Measurements from ENCODE around the gene STK17B. TPM values are rescaled to one million over a fixed set of nuclear protein-coding genes. Genes with fewer than 3 reads are reported as not detected.
A peak's percentile ranks its signal among the peaks of the same experiment; 100 is the strongest.

STK17B gene
- total and polyA plus RNA-seq, 9 of the 15 experiments (the other 6 are each of a cell fraction or from before 2014, with no cell fraction given), result 2.3 to 17.7 (median 8.5) TPM

DNA sequence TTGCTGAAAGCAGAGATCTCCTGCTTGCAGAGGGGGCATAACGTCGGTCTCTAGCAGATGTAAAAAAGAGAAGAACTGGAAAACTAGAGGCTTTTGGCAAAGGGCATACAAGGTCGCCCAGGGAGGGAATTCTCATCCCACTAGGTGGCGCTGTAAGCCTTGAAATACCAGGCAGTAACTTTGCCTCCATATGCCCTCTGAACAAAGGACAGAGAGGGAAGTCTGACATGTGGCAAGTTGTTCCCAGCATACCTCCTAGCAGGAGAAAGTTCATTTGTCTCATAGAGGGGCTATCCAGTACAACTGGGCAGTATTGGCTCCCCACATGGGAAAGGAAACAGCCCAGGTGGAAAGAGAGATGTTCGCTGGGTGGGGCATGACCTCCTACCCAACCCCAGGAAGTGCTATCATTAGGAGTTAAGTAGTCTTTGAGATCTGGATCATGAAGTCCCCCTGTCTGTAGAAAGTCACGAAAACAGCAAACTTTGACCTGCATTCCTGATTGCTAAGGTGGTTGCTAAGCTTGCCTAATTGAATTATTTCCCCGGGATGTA lies 39.9 kb downstream of the STK17B start (continued):
- TF ChIP-seq, protein P1, sequence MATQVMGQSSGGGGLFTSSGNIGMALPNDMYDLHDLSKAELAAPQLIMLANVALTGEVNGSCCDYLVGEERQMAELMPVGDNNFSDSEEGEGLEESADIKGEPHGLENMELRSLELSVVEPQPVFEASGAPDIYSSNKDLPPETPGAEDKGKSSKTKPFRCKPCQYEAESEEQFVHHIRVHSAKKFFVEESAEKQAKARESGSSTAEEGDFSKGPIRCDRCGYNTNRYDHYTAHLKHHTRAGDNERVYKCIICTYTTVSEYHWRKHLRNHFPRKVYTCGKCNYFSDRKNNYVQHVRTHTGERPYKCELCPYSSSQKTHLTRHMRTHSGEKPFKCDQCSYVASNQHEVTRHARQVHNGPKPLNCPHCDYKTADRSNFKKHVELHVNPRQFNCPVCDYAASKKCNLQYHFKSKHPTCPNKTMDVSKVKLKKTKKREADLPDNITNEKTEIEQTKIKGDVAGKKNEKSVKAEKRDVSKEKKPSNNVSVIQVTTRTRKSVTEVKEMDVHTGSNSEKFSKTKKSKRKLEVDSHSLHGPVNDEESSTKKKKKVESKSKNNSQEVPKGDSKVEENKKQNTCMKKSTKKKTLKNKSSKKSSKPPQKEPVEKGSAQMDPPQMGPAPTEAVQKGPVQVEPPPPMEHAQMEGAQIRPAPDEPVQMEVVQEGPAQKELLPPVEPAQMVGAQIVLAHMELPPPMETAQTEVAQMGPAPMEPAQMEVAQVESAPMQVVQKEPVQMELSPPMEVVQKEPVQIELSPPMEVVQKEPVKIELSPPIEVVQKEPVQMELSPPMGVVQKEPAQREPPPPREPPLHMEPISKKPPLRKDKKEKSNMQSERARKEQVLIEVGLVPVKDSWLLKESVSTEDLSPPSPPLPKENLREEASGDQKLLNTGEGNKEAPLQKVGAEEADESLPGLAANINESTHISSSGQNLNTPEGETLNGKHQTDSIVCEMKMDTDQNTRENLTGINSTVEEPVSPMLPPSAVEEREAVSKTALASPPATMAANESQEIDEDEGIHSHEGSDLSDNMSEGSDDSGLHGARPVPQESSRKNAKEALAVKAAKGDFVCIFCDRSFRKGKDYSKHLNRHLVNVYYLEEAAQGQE (IDR thresholded peaks at IDR 0.05; ENCODE audit: borderline replicate concordance), result peak; percentile 85
- TF ChIP-seq, protein P1 (CRISPR knock-in tag; IDR thresholded peaks at IDR 0.05; ENCODE audit: low read depth), result no peak
- TF ChIP-seq ZNF12 (CRISPR knock-in tag; IDR thresholded peaks at IDR 0.05) (no peak), POLR2H (tag; IDR thresholded peaks at IDR 0.05; ENCODE audit: low read depth) (no peak), ZNF778 (CRISPR knock-in tag; IDR thresholded peaks at IDR 0.05) (no peak), ZNF77 (CRISPR knock-in tag; IDR thresholded peaks at IDR 0.05) (no peak), PKNOX1 (IDR thresholded peaks at IDR 0.05) (no peak), POLR3G (IDR thresholded peaks at IDR 0.05; ENCODE audit: extremely low read depth, insufficient read length, insufficient replicate concordance) (no peak), BRD9 (IDR thresholded peaks at IDR 0.05; ENCODE audit: low read depth, partially characterized antibody) (no peak), SMC3 (conservative IDR thresholded peaks at IDR 0.05; ENCODE audit: insufficient read depth, low read depth, low read length) (peak; percentile 73), RNF219 (CRISPR knock-in tag; IDR thresholded peaks at IDR 0.05) (no peak)
- TF ChIP-seq, protein P2, sequence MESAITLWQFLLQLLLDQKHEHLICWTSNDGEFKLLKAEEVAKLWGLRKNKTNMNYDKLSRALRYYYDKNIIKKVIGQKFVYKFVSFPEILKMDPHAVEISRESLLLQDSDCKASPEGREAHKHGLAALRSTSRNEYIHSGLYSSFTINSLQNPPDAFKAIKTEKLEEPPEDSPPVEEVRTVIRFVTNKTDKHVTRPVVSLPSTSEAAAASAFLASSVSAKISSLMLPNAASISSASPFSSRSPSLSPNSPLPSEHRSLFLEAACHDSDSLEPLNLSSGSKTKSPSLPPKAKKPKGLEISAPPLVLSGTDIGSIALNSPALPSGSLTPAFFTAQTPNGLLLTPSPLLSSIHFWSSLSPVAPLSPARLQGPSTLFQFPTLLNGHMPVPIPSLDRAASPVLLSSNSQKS (CRISPR knock-in tag; IDR thresholded peaks at IDR 0.05), result no peak
- TF ChIP-seq, protein P3, sequence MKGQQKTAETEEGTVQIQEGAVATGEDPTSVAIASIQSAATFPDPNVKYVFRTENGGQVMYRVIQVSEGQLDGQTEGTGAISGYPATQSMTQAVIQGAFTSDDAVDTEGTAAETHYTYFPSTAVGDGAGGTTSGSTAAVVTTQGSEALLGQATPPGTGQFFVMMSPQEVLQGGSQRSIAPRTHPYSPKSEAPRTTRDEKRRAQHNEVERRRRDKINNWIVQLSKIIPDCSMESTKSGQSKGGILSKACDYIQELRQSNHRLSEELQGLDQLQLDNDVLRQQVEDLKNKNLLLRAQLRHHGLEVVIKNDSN (CRISPR knock-in tag; IDR thresholded peaks at IDR 0.05), result no peak
